ENCODE results near the gene PADI1. TPM values are rescaled to one million over a fixed set of nuclear protein-coding genes. Genes with fewer than 3 reads are reported as not detected.
A peak's percentile ranks its signal among the peaks of the same experiment; 100 is the strongest.

Gene PADI1
- total RNA-seq, 1 donor from 2014 or later: not detected

- no peaks in the 10 kb centered on the region for H3K9me3 Mint-ChIP-seq (ENCODE audit: low read depth)
- peaks cover under 1% of the 10 kb centered on the region for H3K4me1 Mint-ChIP-seq (ENCODE audit: low read depth)
- no peaks in the 10 kb centered on the region for H3K36me3 Mint-ChIP-seq (ENCODE audit: insufficient read depth)
- peaks cover 4% of the 10 kb centered on the region for H3K27me3 Mint-ChIP-seq
- no peak overlapping the region for H3K4me3 Mint-ChIP-seq (ENCODE audit: low read depth)
- no peak for DNase-seq (ENCODE audit: low spot score, unreplicated experiment)
- no peak overlapping the region for H3K27ac Mint-ChIP-seq
- no peak for TF ChIP-seq CTCF (IDR thresholded peaks at IDR 0.05; ENCODE audit: unreplicated experiment)
Observed at GRCh38 chr1:17273096-17273495, 68.2 kb downstream of the PADI1 start.

GRCh38 chr1:17274186-17275170 is 69.5 kb downstream of the PADI1 start:
- Mint-ChIP-seq H3K9me3 (ENCODE audit: low read depth) (no peaks in the 10 kb centered on the region), H3K27me3 (peaks cover 4% of the 10 kb centered on the region), H3K4me1 (ENCODE audit: low read depth) (peaks cover 9% of the 10 kb centered on the region), H3K36me3 (ENCODE audit: insufficient read depth) (no peaks in the 10 kb centered on the region), H3K27ac (no peak overlapping the region), H3K4me3 (ENCODE audit: low read depth) (no peak overlapping the region)
- TF ChIP-seq CTCF (IDR thresholded peaks at IDR 0.05; ENCODE audit: unreplicated experiment): peak; percentile 72
- peak; percentile 47 for DNase-seq (ENCODE audit: low spot score, unreplicated experiment)

- peaks cover 4% of the 10 kb centered on the region for H3K27me3 Mint-ChIP-seq
- no peaks in the 10 kb centered on the region for H3K36me3 Mint-ChIP-seq (ENCODE audit: insufficient read depth)
- DNase-seq (ENCODE audit: low spot score, unreplicated experiment): no peak
- no peaks in the 10 kb centered on the region for H3K9me3 Mint-ChIP-seq (ENCODE audit: low read depth)
- no peak overlapping the region for H3K27ac Mint-ChIP-seq
- H3K4me3 Mint-ChIP-seq (ENCODE audit: low read depth): no peak overlapping the region
- no peak for TF ChIP-seq CTCF (IDR thresholded peaks at IDR 0.05; ENCODE audit: unreplicated experiment)
- H3K4me1 Mint-ChIP-seq (ENCODE audit: low read depth): peaks cover 9% of the 10 kb centered on the region
Observed at GRCh38 chr1:17276568-17276967, 71.6 kb downstream of the PADI1 start.

GRCh38 chr1:17277511-17278159 is 72.7 kb downstream of the PADI1 start:
- Mint-ChIP-seq H3K9me3 (ENCODE audit: low read depth) (no peaks in the 10 kb centered on the region), H3K4me3 (ENCODE audit: low read depth) (no peak overlapping the region), H3K36me3 (ENCODE audit: insufficient read depth) (no peaks in the 10 kb centered on the region), H3K27ac (no peak overlapping the region), H3K4me1 (ENCODE audit: low read depth) (peaks cover 9% of the 10 kb centered on the region), H3K27me3 (peaks cover 7% of the 10 kb centered on the region)
- no peak for DNase-seq (ENCODE audit: low spot score, unreplicated experiment)
- no peak for TF ChIP-seq CTCF (IDR thresholded peaks at IDR 0.05; ENCODE audit: unreplicated experiment)

GRCh38 chr1:17278996-17279830 is 74.3 kb downstream of the PADI1 start:
- H3K4me3 Mint-ChIP-seq (ENCODE audit: low read depth): no peak overlapping the region
- TF ChIP-seq CTCF (IDR thresholded peaks at IDR 0.05; ENCODE audit: unreplicated experiment): no peak

More at GRCh38 chr1:17278996-17279830, 74.3 kb downstream of the PADI1 start:
- no peak for DNase-seq (ENCODE audit: low spot score, unreplicated experiment)
- H3K4me1 Mint-ChIP-seq (ENCODE audit: low read depth): peaks cover 9% of the 10 kb centered on the region
- H3K27me3 Mint-ChIP-seq: peaks cover 10% of the 10 kb centered on the region
- H3K9me3 Mint-ChIP-seq (ENCODE audit: low read depth): no peaks in the 10 kb centered on the region
- no peaks in the 10 kb centered on the region for H3K36me3 Mint-ChIP-seq (ENCODE audit: insufficient read depth)
- peak overlapping the region; percentile 88 for H3K27ac Mint-ChIP-seq

Data from progenitor cell of endocrine pancreas (in vitro differentiated cells).